ENCODE measurements around the gene SYNCRIP.
A peak's percentile ranks its signal among the peaks of the same experiment; 100 is the strongest.
"Not testable (repeated sequence)": the region's sequence is repeated elsewhere in the genome, so short reads cannot be mapped to it uniquely, and the experiment has no call there.

Gene SYNCRIP

DNA sequence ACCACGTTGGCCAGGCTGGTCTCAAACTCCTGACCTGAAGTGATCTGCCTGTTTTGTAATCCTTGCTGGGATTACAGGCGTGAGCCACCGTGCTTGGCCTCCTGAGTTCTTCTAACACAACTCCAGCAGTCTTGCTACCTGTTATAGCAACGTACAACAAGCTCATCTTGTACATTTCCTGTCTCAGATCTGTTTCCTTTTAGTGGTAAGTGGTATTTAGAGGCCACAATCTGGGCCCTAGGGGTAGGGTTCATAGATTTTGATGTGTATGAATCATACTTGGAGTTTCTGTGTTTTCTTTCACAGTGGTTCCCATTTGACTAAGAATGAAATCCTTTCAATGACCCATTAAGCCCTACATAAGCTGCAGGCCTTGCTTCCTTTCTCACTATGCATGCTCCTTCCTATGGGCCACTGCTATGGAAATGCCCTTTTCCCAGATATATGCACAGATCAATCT lies 27.1 kb upstream of the SYNCRIP start:
- DNase-seq, result peak; percentile 17

DNA sequence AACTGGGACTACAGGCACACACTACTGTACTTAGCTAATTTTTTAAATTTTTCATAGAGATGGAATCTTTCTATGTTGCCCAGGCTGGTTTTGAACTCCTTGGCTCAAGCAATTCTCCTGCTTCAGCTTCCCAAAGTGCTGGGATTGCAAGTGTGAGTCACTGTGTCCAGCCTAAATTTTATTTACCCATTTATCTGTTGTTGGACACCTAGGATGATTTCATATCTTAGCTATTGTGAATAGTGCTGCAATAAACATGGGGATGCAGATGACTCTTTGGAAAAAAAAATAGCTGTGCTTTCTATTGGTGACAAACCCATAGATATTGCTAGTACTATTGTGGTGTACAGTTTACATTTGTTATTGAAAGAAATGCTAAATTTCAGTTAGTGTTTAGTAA lies 19.6 kb upstream of the SYNCRIP start:
- DNase-seq, result no peak

DNA sequence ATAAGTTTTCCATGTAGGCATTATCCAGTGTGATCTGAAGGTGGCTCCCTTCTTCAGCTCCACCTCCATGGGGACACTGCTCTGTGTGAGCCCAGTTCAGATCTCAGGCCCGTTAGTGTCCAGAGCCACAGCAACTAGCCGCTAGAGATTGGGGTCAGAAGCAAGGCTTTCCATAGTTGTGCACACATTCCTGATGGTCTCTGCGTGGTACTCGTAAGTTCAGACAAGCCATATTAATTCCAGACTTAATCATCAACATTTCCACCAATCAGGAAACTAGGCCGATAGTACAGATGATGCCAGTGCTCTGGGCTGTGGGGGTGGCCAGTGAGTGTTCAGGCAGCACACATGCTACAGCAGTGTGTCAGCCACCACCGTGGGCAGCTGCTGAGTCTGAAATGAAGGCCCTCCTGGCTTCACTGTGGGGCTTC lies 17.5 kb upstream of the SYNCRIP start:
- no peak for DNase-seq

DNA sequence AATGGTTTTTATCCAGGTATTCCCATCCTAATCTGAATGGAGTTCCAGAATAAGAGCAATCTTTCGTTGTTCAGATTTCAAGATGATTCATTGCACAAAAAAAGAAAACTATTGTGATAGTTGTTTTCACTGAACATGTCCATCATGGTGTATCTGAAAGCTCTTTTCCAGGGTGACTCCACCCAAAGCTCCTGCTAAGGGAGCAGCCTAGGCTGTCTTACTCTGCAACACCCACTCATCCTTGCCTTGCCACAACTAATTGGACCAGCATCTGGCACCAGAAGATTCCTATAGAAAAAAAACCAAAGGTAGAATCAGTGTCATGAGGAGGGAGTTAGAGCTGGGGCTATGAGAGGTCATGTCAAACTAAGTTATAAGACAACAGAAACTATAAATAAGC lies 7.9 kb upstream of the SYNCRIP start:
- peak; percentile 34 for DNase-seq

DNA sequence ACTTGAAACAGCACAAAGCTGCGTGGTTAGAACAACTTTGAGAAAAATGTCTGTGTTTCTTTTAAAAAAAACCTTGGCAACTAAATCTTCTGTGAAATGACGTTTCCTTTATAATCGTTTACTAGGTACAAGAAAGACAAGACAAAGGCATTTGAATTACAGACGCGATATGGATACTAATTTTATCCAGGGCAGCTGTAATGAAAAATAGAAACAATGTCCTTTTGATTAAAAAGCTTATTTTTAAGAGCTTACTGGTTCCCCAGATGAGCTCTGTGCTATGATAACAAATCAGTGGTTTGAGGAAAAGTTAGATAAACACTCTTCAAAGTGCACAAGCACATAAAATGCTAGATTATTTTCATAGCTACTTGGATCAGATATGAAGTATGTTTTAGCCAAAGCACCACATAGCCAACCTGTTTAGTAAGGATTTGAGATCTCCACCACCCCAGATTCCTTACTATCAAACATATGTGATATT lies 1.6 kb upstream of the SYNCRIP start:
- DNase-seq, result no peak

DNA sequence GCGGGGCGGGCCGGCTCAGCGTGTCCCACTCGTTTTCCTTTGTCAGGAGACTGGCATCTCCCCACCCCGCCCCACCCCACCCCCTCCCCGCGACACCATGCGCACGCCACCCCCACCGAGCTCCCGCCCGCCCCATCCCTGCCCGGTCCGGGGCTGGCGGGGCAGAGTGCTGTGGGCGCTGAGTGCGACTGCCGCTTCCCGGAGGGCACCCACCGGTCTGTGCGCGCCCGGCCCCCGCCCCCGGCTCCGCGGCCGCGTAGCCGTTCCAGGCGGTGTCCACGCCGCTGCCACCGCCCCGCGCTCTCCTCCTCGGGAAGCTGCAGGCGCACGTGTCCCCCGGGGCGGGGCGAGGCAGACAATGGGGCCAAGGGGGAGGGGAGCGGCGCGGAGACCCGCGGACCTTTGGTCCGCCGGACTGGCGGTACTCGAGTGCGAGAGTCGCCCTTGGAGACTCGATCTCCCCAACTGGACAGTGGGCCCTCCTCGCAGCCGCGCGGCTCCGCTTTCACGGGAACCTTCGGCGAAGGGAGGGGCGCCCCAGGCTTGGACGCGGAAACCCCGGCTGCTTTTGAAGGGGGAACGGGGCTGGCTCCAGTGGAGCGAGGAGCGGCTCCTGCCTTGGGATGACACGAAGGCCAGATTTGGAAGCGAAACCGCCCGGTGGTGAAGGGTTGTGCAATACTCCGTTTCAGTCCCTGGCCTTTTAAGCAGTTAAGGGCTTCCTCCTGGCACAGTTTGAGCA lies 1.0 kb upstream of the SYNCRIP start:
- peak; percentile 97 for DNase-seq

DNA sequence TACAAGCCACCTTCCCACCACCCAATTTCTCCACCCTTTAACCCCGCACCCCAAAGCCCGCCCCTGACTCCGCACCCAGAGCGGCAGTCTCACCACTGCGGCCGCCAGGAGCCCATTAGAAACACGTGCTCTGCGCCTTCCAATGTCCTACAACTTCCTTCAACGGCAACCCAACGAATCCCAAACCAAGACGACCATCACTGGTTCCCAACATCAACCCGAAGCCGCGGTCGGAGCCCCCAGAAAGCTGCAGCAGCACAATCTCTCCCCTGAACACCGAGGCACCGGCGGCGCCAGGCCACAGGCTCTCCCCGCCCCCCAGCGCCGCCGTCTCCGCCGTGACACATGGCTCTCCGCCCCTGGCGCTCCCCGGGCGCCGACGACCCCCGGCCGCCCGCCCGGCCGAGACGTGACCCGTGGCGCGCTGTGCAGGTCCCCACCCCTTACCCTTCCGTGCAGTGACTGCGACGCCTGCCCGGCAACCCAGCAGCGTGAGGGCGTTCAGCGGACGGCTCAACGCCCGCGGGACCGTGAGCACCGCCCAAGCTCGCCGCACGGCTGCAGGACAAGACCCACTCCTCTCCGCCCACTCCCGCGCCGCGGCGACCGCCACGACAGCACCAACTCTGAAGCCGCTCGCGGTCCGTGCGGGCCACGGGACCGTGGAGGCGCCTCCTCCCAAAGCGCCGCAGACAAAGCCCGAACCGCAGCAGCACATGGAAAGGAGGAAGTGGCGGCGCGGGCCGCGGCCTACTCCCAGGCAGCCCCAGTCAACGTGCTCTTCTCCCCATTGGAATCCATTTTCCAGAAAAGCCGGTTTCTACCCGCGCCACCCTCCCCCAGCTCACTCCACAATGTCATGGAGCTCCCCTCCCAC lies 551 bp downstream of the SYNCRIP start:
- DNase-seq, result peak; percentile 71

DNA sequence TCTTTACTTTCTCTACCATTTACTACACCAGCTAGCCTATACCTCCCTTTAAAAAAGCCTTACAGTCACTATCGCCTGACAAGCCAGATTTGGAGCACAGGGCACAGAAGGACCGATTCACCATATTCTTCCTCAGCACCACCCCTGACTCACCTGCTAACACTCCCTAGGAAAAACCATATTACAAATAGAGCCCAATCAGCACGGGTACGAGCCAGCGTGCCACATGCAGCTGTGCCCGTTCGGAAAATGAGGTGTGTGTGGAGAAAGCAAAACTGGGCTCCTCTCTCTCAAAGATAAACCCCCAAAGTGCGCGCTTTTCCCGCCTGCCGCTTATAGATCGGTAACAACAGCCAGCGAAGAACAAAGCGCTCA lies 1.2 kb downstream of the SYNCRIP start:
- no peak for DNase-seq

DNA sequence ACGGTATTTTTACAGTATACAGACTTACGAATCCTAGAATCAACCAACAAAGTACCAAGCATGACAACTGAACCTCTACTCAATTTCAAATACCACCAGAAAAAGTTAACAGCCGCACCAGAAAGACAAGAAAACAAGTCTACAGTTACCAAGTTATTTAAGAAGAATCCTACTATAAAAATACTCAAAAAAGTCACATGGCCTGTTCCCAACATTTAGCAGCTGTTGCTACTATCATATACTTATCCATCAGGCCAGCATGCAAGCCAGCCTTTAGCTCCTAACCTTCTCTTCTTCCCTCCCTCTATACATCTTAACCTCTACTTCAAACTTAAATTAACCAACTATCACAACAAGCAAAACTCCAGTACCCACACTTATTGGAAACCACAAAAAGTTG lies 1.9 kb downstream of the SYNCRIP start:
- no peak for DNase-seq

DNA sequence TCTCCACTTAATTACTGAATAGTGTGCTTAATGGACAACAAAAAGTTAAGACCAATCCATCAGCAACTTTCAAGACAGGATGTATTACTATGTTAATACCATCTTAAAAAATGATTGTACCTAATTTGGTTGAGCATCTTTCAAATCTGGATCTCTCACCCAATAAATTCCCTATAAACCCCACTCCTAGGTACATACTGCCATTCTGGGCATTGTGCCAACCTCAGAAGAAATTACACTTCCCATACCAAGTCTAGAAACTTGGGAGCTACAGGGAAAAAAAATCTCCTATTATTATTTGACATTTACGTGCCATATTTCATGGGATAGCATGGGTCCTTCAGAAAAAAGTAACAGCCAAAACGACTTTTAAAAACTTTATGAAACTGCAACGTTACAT lies 5.1 kb downstream of the SYNCRIP start:
- DNase-seq, result no peak

DNA sequence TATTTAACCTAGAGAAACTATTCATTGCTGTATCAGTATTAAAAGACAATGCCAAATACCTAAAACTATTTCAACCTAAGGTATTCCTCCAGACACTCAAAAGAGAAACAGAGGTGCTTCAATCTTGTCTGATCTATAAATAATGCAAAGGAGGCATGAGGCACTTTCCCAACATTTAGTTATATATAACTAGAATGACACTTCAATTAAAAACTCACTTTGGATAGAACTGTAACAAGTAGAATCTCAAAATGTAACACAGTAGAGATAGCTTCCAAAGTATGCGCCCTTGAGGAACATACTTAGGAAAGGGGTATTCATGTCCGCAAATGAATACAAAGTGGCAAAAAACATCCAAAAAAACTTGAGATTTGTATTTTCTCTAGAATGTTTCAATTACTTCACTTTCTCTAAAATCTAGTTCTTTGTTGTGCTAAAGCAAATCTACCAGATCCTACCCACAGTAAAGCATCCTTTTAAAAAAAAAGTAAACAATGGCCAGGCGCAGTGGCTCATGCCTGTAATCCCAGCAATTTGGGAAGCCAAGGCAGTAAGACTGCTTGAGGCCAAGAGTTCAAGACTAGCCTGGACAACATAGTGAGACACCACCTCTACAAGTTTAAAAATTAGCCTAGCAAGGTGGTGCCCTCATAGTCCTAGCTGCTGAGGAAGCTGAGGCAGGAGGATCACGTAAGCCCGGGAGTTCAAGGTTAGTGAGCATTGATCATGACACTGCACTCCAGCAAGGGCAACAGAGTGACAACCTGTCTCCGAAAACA lies 10.3 kb downstream of the SYNCRIP start:
- no peak for DNase-seq

DNA sequence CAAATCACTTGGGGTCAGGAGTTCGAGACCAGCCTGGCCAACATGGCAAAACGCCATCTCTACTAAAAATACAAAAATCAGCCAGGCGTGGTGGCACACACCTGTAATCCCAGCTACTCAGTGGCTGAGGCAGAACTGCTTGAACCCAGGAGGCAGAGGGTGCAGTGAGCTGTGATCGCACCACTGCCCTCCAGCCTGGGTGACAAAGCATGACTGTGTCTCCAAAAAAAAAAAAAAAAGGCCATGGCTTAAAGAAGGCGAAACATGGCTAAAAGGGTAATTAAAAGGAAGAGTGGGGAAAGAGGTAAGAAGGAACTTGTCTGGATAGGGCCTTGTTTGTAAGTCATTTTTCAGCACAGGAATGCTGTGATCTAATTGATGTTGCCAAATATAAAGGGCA lies 11.6 kb downstream of the SYNCRIP start:
- not testable (repeated sequence) for DNase-seq

DNA sequence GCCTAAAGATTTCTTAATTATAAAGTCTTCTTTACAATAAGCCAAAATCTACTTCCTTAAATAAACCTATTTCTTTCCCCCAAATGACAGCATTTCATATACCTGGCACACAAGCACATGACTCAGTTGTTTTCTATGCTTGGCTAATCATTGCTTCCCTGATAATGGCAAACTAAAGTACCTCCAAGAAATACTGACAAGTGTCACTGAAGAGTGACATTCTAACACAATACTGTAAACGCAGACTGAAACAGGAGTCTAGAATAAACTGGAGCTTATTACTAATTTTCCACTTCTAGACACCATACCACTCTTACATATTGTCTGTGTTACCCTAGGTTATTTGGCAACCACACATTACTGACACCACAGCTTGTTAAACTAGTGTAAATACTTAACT lies 14.3 kb downstream of the SYNCRIP start:
- DNase-seq, result no peak

DNA sequence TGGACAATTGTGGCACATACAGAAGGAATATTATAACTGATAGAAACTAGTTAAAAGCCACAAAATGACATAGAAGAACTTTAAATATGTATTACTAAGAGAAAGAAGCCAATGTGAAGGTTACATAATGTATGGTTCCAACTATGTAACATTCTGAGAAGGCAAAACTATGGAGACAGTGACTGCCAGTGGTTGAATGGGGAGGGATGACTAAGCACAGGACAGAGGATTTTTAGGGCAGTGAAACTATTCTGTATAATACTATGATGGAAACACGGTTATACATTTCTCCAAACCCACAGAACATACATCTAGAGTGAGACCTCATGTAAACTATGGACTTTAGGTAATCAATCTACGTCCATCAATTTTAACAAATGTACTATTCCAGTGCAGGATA lies 22.4 kb downstream of the SYNCRIP start:
- peak; percentile 71 for DNase-seq

DNA sequence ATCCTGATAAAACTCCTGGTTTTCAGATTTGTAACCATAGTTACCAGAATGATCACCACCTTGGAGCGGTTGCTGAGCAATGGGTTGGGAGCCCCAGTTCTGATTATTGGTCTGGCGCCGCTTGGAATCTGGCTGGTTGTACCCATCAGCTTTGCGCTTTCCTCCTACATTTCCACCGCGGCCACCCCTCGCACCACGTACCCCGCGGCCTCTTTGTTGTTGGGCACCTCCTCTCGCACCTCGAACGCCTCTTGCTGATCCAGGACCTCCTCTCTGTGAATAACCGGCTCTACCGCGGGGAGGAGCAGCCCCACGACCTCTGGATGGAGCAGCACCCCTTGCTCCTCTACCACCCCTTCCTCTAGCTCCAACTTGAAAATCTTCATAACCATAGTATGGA lies 27.9 kb downstream of the SYNCRIP start:
- no peak for DNase-seq

DNA sequence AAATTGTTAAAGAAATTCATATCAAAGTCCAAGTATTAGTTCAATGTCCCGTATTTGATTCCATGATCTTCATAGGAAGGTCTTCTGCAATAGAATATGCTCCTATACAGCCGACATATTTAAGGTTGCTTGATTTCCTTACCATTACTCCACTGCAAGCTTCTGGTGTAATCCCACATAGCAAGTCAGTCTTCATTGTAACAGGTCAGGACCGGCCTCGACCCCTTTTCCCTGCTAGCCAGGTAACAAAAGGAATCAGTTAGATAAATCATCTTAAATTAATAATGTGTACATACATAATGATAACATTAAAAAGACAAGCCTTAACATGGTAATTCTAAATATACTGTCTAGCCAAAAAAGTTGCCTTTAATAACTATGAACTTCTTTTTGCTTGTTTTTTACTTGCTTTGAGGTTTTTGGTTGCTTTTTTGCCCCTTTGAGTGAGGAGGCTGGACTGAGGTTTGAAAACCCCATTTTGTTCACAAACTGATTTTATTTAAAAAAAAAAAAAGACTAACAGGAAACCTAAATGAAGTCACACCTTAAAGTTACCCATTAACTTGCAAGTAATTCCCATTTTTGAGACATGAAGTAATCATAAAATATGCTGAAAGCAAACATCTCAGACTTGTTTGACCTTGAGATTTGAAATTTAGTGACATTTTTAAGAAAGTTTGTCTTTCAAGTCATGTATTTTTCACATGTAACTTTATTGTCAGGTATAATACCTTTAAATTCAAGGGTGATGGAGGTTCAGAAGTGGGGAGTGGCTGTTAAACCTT lies 29.8 kb downstream of the SYNCRIP start:
- DNase-seq, result no peak

DNA sequence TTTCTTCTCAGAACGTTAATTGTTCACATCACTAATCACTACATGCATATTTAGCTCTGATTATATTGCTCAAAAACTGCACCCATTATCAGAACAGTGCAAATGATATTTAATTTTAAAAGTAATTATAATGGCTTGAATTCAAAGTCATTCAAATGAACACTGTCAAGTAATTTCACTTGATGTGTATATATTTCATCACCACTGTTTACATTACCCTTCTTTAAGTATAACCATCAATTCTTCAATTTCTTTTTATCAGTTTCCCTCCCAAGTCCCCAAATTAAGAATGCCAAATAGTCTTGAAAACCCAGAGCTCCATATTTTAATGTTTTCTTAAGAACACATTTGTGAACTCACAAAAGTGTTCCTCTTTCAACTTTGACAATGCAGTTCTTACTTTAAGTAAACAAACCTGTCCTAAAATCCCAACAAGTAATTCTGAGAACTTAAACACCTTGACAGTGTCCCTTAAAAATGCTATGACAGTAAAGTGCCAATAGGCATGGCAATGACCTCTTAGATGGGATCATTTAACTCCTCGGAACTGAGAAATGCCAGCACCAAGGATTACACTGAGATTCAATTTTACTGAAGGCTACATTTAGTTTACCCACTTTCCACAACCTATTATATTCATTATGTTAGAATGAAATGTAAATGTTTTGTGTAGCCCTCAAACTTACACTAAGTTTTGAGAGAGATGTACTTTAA lies 32.3 kb downstream of the SYNCRIP start:
- DNase-seq, result no peak

DNA sequence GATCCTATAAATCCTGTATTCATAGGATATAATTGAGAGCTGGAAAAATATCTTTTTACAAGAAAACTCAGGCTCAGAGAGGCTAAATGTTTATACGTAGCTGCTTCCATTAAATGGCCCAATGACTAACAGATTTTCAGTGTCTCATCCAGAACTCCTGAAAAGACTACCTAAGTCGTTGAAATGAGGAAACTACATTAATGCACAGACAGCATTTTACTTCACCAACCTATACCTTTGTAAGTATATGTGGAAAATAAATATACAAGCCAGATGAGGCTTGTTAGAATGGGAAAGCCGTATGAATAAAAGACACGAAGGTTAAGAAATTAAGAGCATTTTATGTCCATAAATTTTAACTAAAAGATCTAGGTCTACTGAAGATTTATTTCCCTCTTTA lies 40.6 kb downstream of the SYNCRIP start:
- DNase-seq, result no peak

DNA sequence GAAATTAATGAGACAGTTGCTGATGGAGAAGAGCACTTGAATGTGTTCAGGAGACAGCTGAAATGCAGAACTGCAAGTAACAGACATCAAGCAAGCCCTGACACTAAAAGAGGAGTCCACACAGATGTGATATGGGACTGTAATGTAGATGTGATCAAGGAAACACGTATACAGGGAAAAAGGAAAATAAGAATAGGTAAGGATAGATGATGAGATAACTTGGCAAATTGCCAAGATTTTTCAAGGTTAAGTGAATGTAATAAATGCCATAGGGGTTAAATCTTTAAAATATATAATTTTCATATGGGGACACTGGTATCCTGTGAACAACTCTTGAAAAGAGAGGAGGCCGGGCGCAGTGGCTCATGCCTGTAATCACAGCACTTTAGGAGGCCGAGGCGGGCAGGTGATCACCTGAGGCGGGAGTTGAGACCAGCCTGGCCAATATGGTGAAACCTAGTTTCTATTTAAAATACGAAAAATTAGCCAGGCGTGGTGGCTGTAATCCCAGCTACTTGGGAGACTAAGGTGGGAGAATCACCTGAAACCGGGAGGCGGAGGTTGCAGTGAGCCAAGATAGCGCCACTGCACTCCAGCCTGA lies 41.9 kb downstream of the SYNCRIP start:
- no peak for DNase-seq

DNA sequence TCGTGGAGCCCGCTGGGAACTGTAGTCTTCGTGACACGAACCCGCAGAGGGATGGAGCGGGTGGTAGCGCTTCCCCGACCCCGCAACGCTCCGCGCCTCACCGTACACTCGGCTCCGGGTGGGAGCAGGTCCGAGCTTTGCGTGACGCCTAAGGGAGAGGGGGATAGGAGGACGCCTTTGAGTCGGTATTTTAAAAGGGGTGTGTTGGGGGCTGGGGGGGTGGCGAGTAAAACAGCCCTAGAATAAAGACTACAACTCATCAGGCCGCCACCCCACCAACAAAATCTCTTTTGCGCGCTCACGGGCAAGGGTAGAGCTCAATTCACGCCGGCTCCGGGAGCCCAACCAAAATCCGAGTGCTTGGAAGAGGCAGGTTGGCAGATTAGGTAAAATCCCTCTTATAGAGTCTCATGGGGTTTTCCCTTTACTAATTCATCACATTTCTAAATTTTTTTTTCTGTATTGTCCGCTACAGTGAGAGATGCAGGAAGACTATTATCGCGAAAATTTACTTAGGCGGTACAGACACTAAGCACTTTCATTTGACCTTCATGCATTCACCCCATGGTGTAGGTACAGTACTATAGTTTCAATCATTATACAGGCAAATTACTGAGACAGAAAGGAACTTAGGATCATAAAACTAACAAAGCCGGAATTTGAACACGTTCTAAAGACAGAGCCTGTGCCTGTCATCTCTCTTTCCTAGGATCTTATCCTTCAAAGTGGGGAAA lies 48.3 kb downstream of the SYNCRIP start:
- peak; percentile 51 for DNase-seq
